K562 (cell line): ENCODE data around the gene PRR30. TPM values are rescaled to one million over a fixed set of nuclear protein-coding genes. Genes with fewer than 3 reads are reported as not detected.

Experiments
- ATAC-seq: fragments of 200-7000 bp; cut with Tn5 transposase; 3 replicates; pipeline ENCODE4 v1.9.1; 2020; ENCODE audit warnings: moderate library complexity
- BruUV-seq: library from RNA; stranded (reverse); fragments of 400-500 nt; replicated peaks from 2 replicates; lab custom pipeline; 2021; lab: Mats Ljungman, UMichigan
- CTCF ChIA-PET: fragments of 300-600 bp; formaldehyde crosslinking; extraction: SDS; loops from one replicate; lab custom pipeline; 2021; ENCODE audit warnings: low intra/inter-chr PET ratio; lab: Yijun Ruan, JAX
- POLR2A ChIA-PET: fragments of 300-600, 350-650 bp; sonication (Branson Sonifier 250); formaldehyde crosslinking; extraction: SDS; loops from one replicate; lab custom pipeline; 2021; ENCODE audit warnings: antibody characterized with exemption, inconsistent platforms; lab: Yijun Ruan, JAX
- DNase-seq, 4 experiments: peaks; one replicate each; pipeline versions ENCODE4 v3.0.0 to v3.0.0-alpha.2; 2011 to 2018; ENCODE audit warnings: low spot score in 3 of 4, mixed read lengths in 3 of 4; ENCODE audit errors: extremely low read depth in 1 of 4
- FAIRE-seq: peaks from 2 replicates; lab custom pipeline; 2011; peaks lifted over from hg19 to GRCh38; lab: Jason Lieb, UNC
- H2AFZ ChIP-seq: 2 replicates; pipeline ENCODE4 v1.6.0; 2011; ENCODE audit warnings: low read depth, low read length, control low read depth, inconsistent platforms
- H3K27ac ChIP-seq: fragments of 200-600 bp; 3 replicates; pipeline ENCODE4 v1.8.0; 2011; ENCODE audit warnings: low read depth, mild to moderate bottlenecking, control low read depth, inconsistent platforms, low read length, moderate library complexity, mixed read lengths; ENCODE audit errors: extremely low read depth
- H3K27me3 ChIP-seq, 2 experiments: fragments of 300-600 bp in 1 of 2; 2 replicates in 1 of 2; 3 replicates in 1 of 2; pipeline versions ENCODE4 v1.6.0 to v1.8.0; 2011; ENCODE audit warnings: inconsistent platforms in 2 of 2, low read length in 2 of 2, mild to moderate bottlenecking in 1 of 2, mixed read lengths in 1 of 2, moderate library complexity in 1 of 2; ENCODE audit not compliant: control insufficient read depth in 2 of 2, insufficient read depth in 2 of 2
- H3K36me3 ChIP-seq: fragments of 300-600 bp; 3 replicates; pipeline ENCODE4 v1.8.0; 2011; ENCODE audit warnings: mild to moderate bottlenecking, low read length, inconsistent platforms; ENCODE audit not compliant: control insufficient read depth, insufficient read depth
- H3K4me1 ChIP-seq, 2 experiments: fragments of 200-600 bp in 1 of 2; replicated peaks in 1 of 2; 2 replicates in 1 of 2; 3 replicates in 1 of 2; pipeline versions ENCODE4 v1.5.1 to v1.8.0; 2011; ENCODE audit warnings: inconsistent platforms in 2 of 2, low read length in 2 of 2, mild to moderate bottlenecking in 1 of 2, mixed read lengths in 1 of 2, moderate library complexity in 1 of 2; ENCODE audit not compliant: control insufficient read depth in 2 of 2, insufficient read depth in 2 of 2
- H3K4me2 ChIP-seq: 2 replicates; pipeline ENCODE4 v1.6.1; 2011; ENCODE audit warnings: low read length, control low read depth, inconsistent platforms, mixed read lengths; ENCODE audit not compliant: insufficient read depth
- H3K4me3 ChIP-seq: fragments of 200-600 bp; sonication (generic), shearing (Covaris generic); 2 replicates; pipeline ENCODE4 v1.5.1; 2016; ENCODE audit warnings: control low read depth, inconsistent platforms
- H3K79me2 ChIP-seq: fragments of 200-600 bp; 3 replicates; pipeline ENCODE4 v1.8.0; 2011; ENCODE audit warnings: low read length, inconsistent platforms; ENCODE audit not compliant: control insufficient read depth, insufficient read depth
- H3K9ac ChIP-seq, 2 experiments: 2 replicates each; pipeline versions ENCODE4 v1.6.0 to v1.6.1; 2011; ENCODE audit warnings: low read depth in 2 of 2, low read length in 2 of 2, control low read depth in 1 of 2, inconsistent platforms in 1 of 2, mild to moderate bottlenecking in 1 of 2, mixed read lengths in 1 of 2; ENCODE audit not compliant: insufficient read depth in 1 of 2
- H3K9me1 ChIP-seq: one replicate; pipeline ENCODE4 v1.6.0; 2011; ENCODE audit warnings: inconsistent platforms, mild to moderate bottlenecking, low read length, moderate library complexity; ENCODE audit not compliant: control insufficient read depth, insufficient read depth
- H3K9me3 ChIP-seq: replicated peaks from 2 replicates; pipeline ENCODE4 v1.5.1; 2011; ENCODE audit warnings: low read depth, low read length, inconsistent platforms; ENCODE audit not compliant: control insufficient read depth, insufficient read depth
- H4K20me1 ChIP-seq: replicated peaks from 2 replicates; pipeline ENCODE4 v1.6.1; 2011; ENCODE audit warnings: low read length, inconsistent platforms, mixed read lengths; ENCODE audit not compliant: control insufficient read depth, insufficient read depth
- CREB1 ChIP-seq, 2 experiments: sonication (generic) in 1 of 2; formaldehyde crosslinking in 1 of 2; IDR thresholded peaks; 2 replicates each; pipeline versions ENCODE4 v1.6.1 to v1.8.0; 2012 to 2022; ENCODE audit warnings: inconsistent platforms in 1 of 2, mild to moderate bottlenecking in 1 of 2, missing genetic modification reagents in 1 of 2, moderate library complexity in 1 of 2
- FIP1L1 ChIP-seq: fragments of 200-400 bp; formaldehyde crosslinking; IDR thresholded peaks from 2 replicates; pipeline ENCODE4 v1.6.1; 2018; ENCODE audit warnings: mild to moderate bottlenecking, low read depth, low read length; ENCODE audit not compliant: poor library complexity, severe bottlenecking
- KLF16 ChIP-seq: IDR thresholded peaks from 2 replicates; pipeline ENCODE4 v1.6.1; 2016; ENCODE audit warnings: antibody characterized with exemption
- LARP7 ChIP-seq: fragments of 450-650 bp; IDR thresholded peaks from 2 replicates; pipeline ENCODE4 v1.6.1; 2016
- NFIX ChIP-seq: fragments of 250-450 bp; sonication (Bioruptor Pico); IDR thresholded peaks from 2 replicates; pipeline ENCODE4 v1.4.0; 2020; ENCODE audit warnings: low read depth, mild to moderate bottlenecking, moderate library complexity
- POLR2G ChIP-seq: fragments of 200-400 bp; formaldehyde crosslinking; IDR thresholded peaks from 2 replicates; pipeline ENCODE4 v1.6.1; 2017; ENCODE audit warnings: low read depth, mild to moderate bottlenecking, antibody characterized with exemption, low read length, moderate library complexity
- PRDM10 ChIP-seq: fragments of 450-650 bp; IDR thresholded peaks from 2 replicates; pipeline ENCODE4 v1.6.1; 2018; ENCODE audit not compliant: partially characterized antibody
- SMARCA5 ChIP-seq: fragments of 450-650 bp; IDR thresholded peaks from 2 replicates; pipeline ENCODE4 v1.6.1; 2016
- SRF ChIP-seq, 2 experiments: fragments of 250-450, 450-650 bp in 1 of 2; sonication (Bioruptor Pico) in 1 of 2; sonication (generic) in 1 of 2; formaldehyde crosslinking; IDR thresholded peaks; 2 replicates each; pipeline versions ENCODE4 v1.5.0 to v1.5.1; 2020 to 2022; ENCODE audit warnings: mild to moderate bottlenecking in 1 of 2, missing genetic modification reagents in 1 of 2
- ZBTB8A ChIP-seq: fragments of 450-650 bp; IDR thresholded peaks from 2 replicates; pipeline ENCODE4 v1.6.1; 2018; ENCODE audit warnings: mild to moderate bottlenecking, moderate library complexity; ENCODE audit not compliant: partially characterized antibody
- ZFP36 ChIP-seq: fragments of 150-350 bp; IDR thresholded peaks from 2 replicates; pipeline ENCODE4 v1.6.1; 2018; ENCODE audit warnings: low read length, low read depth; ENCODE audit not compliant: partially characterized antibody
- ZNF143 ChIP-seq: sonication (generic); formaldehyde crosslinking; IDR thresholded peaks from 2 replicates; pipeline ENCODE4 v1.9.0; 2022; ENCODE audit warnings: mild to moderate bottlenecking, missing genetic modification reagents
- WGBS: fragments of 100-300 bp; shearing (Covaris generic); methylation state at CpG from one replicate; pipeline ENCODE4 v1.1.6; 2016; ENCODE audit warnings: low coverage, mixed read lengths; ENCODE audit not compliant: insufficient coverage; ENCODE audit errors: missing lambda C conversion rate; 5-methylcytosine and 5-hydroxymethylcytosine counted together
- in situ Hi-C: fragments of 300-500 bp; cut with MboI; formaldehyde crosslinking; loops from 4 replicates; pipeline ENCODE4 v1.15.0; 2018; ENCODE audit warnings: inconsistent platforms, mixed read lengths
- intact Hi-C: fragments of 100-400 bp; cut with micrococcal nuclease; formaldehyde crosslinking; loops from 2 replicates; pipeline ENCODE4 v1.14.2; 2022
- polyA plus RNA-seq, 8 experiments: library from polyadenylated mRNA; depleted of rRNA in 4 of 8; stranded (reverse) in 5 of 8; unstranded in 3 of 8; fragments of >200 nt; fragmentation: Nextera tagmentation in 2 of 8; fragmentation: Illumina TruSeq in 1 of 8; extraction: Ambion mirVana in 2 of 8; extraction: Trizol in 1 of 8; gene quantifications; 2 replicates each; pipeline versions ENCODE4 v1.2.1 to v1.2.3, GENCODE V29; 2011 to 2014; ENCODE audit warnings: inconsistent platforms in 1 of 8, missing spikeins in 1 of 8
- total RNA-seq, 7 experiments: library from RNA; depleted of rRNA in 6 of 7; stranded (reverse); fragments of >200 nt in 6 of 7; fragmentation: Illumina TruSeq in 2 of 7; extraction: Trizol in 2 of 7; gene quantifications; 2 replicates each; pipeline versions ENCODE4 v1.2.1 to v1.2.3, GENCODE V29; 2011 to 2021; ENCODE audit warnings: low replicate concordance in 1 of 7

PRR30 gene
- total and polyA plus RNA-seq, 9 of the 15 experiments (the other 6 are each of a cell fraction or from before 2014, with no cell fraction given) = not detected

- TF ChIP-seq POLR2G = no peak
- TF ChIP-seq LARP7 = no peak
- no peak for TF ChIP-seq SMARCA5
- TF ChIP-seq KLF16 = no peak
Measured at GRCh38 chr2:27096748-27097297, 42.4 kb downstream of the PRR30 start (continued).

- Histone ChIP-seq H3K9me1 (no peaks in the 10 kb centered on the region), H3K79me2 (peaks cover 3% of the 10 kb centered on the region; the same call in 2 of the 3 replicates), H3K4me1 (peaks cover 38 to 49% of the 10 kb centered on the region in 2 experiments), H4K20me1 (no peaks in the 10 kb centered on the region), H3K27ac (peak overlapping the region; percentile 57), H2AFZ (peak overlapping the region; percentile 87), H3K36me3 (no peaks in the 10 kb centered on the region; the same call in 2 of the 3 replicates), H3K9ac (peak overlapping the region; percentile 27 to 74; a peak in 1 of 4 replicates), H3K4me3 (no peak overlapping the region), H3K4me2 (peak overlapping the region; percentile 54), H3K27me3 (no peaks in the 10 kb centered on the region), H3K9me3 (no peaks in the 10 kb centered on the region)
- ChIA-PET CTCF (interaction anchor here (0.5 kb wide), 1 partner anchor 588 kb away, joined by 3 read pairs; no protein-coding TSS in a partner anchor), POLR2A (interaction anchor here (0.5 to 1.6 kb wide), 3 partner anchors 9 to 587 kb away, joined by 3 to 5 read pairs (median 4); partner anchors contain the start of gene KHK)
- ATAC-seq (peak; percentile 90), DNase-seq (peak; percentile 69 to 80 (median 74)), FAIRE-seq (peak; percentile 96)
- intact Hi-C loops (loop anchor here (5.0 kb wide), 2 partner anchors 116 to 206 kb away; partner anchors contain the start of genes ATRAID and SLC5A6), in situ Hi-C loops (loop anchor here (5.0 kb wide), 2 partner anchors 96 to 186 kb away; partner anchors contain the start of gene TRIM54)
- 32% methylated on average over 18 of the region's 18 CpGs for WGBS
- BruUV-seq = no TSS peak
- TF ChIP-seq ZFP36 = no peak
- TF ChIP-seq ZNF143 (CRISPR knock-in tag) = peak; percentile 93
- TF ChIP-seq CREB1 (IDR thresholded peaks at IDR 0.05) = no peak
- TF ChIP-seq CREB1 (CRISPR knock-in tag; IDR thresholded peaks at IDR 0.05) = no peak
- no peak for TF ChIP-seq FIP1L1
- no peak for TF ChIP-seq ZBTB8A
- TF ChIP-seq PRDM10 = peak; percentile 20
- no peak for TF ChIP-seq NFIX (CRISPR knock-in tag)
- TF ChIP-seq SRF (CRISPR knock-in tag; IDR thresholded peaks at IDR 0.05) = 0 out of 4 replicates have a peak, but pooled peaks of 1 of the 2 experiments have one; percentile 37
Measured at GRCh38 chr2:27095745-27096651, 43.2 kb downstream of the PRR30 start.
